IMR-90 (cell line): ENCODE results near the gene PRDM15. TPM values are rescaled to one million over a fixed set of nuclear protein-coding genes. Genes with fewer than 3 reads are reported as not detected.

ENCODE experiments used
- ATAC-seq: fragments of 200-7000 bp; cut with Tn5 transposase; 2 replicates; pipeline ENCODE4 v1.9.1; 2020; ENCODE audit warnings: low read depth, mild to moderate bottlenecking, moderate library complexity
- BruUV-seq: library from RNA; stranded (reverse); fragments of 400-500 nt; replicated peaks from 2 replicates; lab custom pipeline; 2021; lab: Mats Ljungman, UMichigan
- CTCF ChIA-PET: fragments of 300-600 bp; formaldehyde crosslinking; extraction: SDS; loops from one replicate; lab custom pipeline; 2021; ENCODE audit warnings: antibody characterized with exemption; lab: Yijun Ruan, JAX
- POLR2A ChIA-PET: fragments of 300-600 bp; sonication (Branson Sonifier 250); formaldehyde crosslinking; loops from one replicate; lab custom pipeline; 2022; ENCODE audit warnings: antibody characterized with exemption; ENCODE audit not compliant: unreplicated experiment; lab: Charles Lee
- DNase-seq: peaks from one replicate; pipeline ENCODE4 v3.0.0; 2013
- H2AFZ ChIP-seq: replicated peaks from 2 replicates; pipeline ENCODE3; 2013; ENCODE audit warnings: low read length, mild to moderate bottlenecking; ENCODE audit not compliant: poor library complexity
- H2AK5ac ChIP-seq: 2 replicates; pipeline ENCODE4 v1.6.1; 2013; ENCODE audit warnings: low read depth, low read length, inconsistent platforms
- H2AK9ac ChIP-seq: replicated peaks from 2 replicates; pipeline ENCODE3; 2013; ENCODE audit warnings: mild to moderate bottlenecking, low read depth, low read length, moderate library complexity; ENCODE audit not compliant: poor library complexity
- H2BK120ac ChIP-seq: 2 replicates; pipeline ENCODE4 v1.6.1; 2013; ENCODE audit warnings: low read depth, low read length, inconsistent platforms
- H2BK15ac ChIP-seq: 3 replicates; pipeline ENCODE4 v1.6.1; 2013; ENCODE audit warnings: low read depth, low read length, inconsistent platforms
- H2BK20ac ChIP-seq: 2 replicates; pipeline ENCODE4 v1.6.1; 2013; ENCODE audit warnings: low read depth, mild to moderate bottlenecking, inconsistent platforms, low read length, moderate library complexity
- H2BK5ac ChIP-seq: 2 replicates; pipeline ENCODE4 v1.6.1; 2013; ENCODE audit warnings: mild to moderate bottlenecking, low read depth, low read length, inconsistent platforms; ENCODE audit not compliant: poor library complexity, severe bottlenecking
- H3K14ac ChIP-seq: replicated peaks from 2 replicates; pipeline ENCODE4 v1.6.1; 2013; ENCODE audit warnings: low read depth, low read length, inconsistent platforms
- H3K18ac ChIP-seq: 2 replicates; pipeline ENCODE4 v1.6.1; 2013; ENCODE audit warnings: low read depth, low read length, control low read depth
- H3K23ac ChIP-seq: 2 replicates; pipeline ENCODE4 v1.6.1; 2013; ENCODE audit warnings: low read depth, low read length, inconsistent platforms
- H3K27ac ChIP-seq: 2 replicates; pipeline ENCODE4 v1.5.1; 2013; ENCODE audit warnings: mild to moderate bottlenecking, control low read depth, low read length; ENCODE audit not compliant: insufficient read depth
- H3K27me3 ChIP-seq: 2 replicates; pipeline ENCODE4 v1.6.1; 2013; ENCODE audit warnings: low read length; ENCODE audit not compliant: control insufficient read depth, insufficient read depth
- H3K36me3 ChIP-seq: 2 replicates; pipeline ENCODE4 v1.6.1; 2013; ENCODE audit warnings: low read length, mixed read lengths; ENCODE audit not compliant: control insufficient read depth, insufficient read depth
- H3K4ac ChIP-seq: 2 replicates; pipeline ENCODE4 v1.6.1; 2013; ENCODE audit warnings: low read depth, low read length, inconsistent platforms
- H3K4me1 ChIP-seq: 2 replicates; pipeline ENCODE4 v1.6.1; 2013; ENCODE audit warnings: low read length, mixed read lengths; ENCODE audit not compliant: control insufficient read depth, insufficient read depth
- H3K4me2 ChIP-seq: 2 replicates; pipeline ENCODE4 v1.6.1; 2013; ENCODE audit warnings: low read depth, mild to moderate bottlenecking, control low read depth, low read length, moderate library complexity
- H3K4me3 ChIP-seq: 2 replicates; pipeline ENCODE4 v1.5.1; 2013; ENCODE audit warnings: low read depth, mild to moderate bottlenecking, control low read depth, low read length, moderate library complexity; ENCODE audit not compliant: insufficient read depth
- H3K56ac ChIP-seq: 2 replicates; pipeline ENCODE4 v1.6.1; 2013; ENCODE audit warnings: low read length, inconsistent platforms; ENCODE audit not compliant: insufficient read depth; ENCODE audit errors: extremely low read depth
- H3K79me1 ChIP-seq, 2 experiments: 2 replicates each; pipeline ENCODE4 v1.6.1; 2013; ENCODE audit warnings: low read length in 2 of 2, inconsistent platforms in 1 of 2, low read depth in 1 of 2
- H3K9ac ChIP-seq: 2 replicates; pipeline ENCODE4 v1.6.1; 2013; ENCODE audit warnings: low read depth, low read length, control low read depth
- H3K9me1 ChIP-seq: 2 replicates; pipeline ENCODE4 v1.6.1; 2013; ENCODE audit warnings: low read length, inconsistent platforms; ENCODE audit not compliant: insufficient read depth
- H3K9me3 ChIP-seq: 2 replicates; pipeline ENCODE4 v1.6.1; 2013; ENCODE audit warnings: low read length; ENCODE audit not compliant: control insufficient read depth, insufficient read depth
- H4K20me1 ChIP-seq: 2 replicates; pipeline ENCODE4 v1.6.1; 2013; ENCODE audit warnings: low read length, inconsistent platforms; ENCODE audit not compliant: insufficient read depth
- H4K5ac ChIP-seq: 2 replicates; pipeline ENCODE4 v1.6.1; 2013; ENCODE audit warnings: mild to moderate bottlenecking, low read depth, low read length, control low read depth
- H4K8ac ChIP-seq, 2 experiments: 2 replicates each; pipeline ENCODE4 v1.6.1; 2013; ENCODE audit warnings: low read depth in 2 of 2, low read length in 2 of 2, control low read depth in 1 of 2, inconsistent platforms in 1 of 2
- H4K91ac ChIP-seq: 2 replicates; pipeline ENCODE4 v1.6.1; 2013; ENCODE audit warnings: low read depth, low read length, inconsistent platforms; ENCODE audit not compliant: insufficient read depth
- MAZ ChIP-seq: IDR thresholded peaks from 2 replicates; pipeline ENCODE4 v1.6.1; 2012; ENCODE audit warnings: low read depth, mild to moderate bottlenecking, low read length, improper control_type of control experiment, moderate library complexity, borderline replicate concordance
- NFE2L2 ChIP-seq: fragments of 150-350 bp; IDR thresholded peaks from 2 replicates; pipeline ENCODE4 v1.6.1; 2016; ENCODE audit warnings: low read depth, mild to moderate bottlenecking, low read length
- USF2 ChIP-seq: fragments of 150-350 bp; IDR thresholded peaks from 2 replicates; pipeline ENCODE4 v1.6.1; 2017; ENCODE audit warnings: mild to moderate bottlenecking, antibody characterized with exemption, low read length, low read depth
- WGBS, 2 experiments: methylation state at CpG; one replicate each; pipeline versions ENCODE4 v1.1.5 to v1.1.7; 2013; ENCODE audit warnings: missing lambda C conversion rate in 2 of 2; ENCODE audit not compliant: insufficient read length in 1 of 2; ENCODE audit errors: extremely low coverage in 2 of 2; 5-methylcytosine and 5-hydroxymethylcytosine counted together
- dilution Hi-C: fragments of 300-500 bp; cut with HindIII; formaldehyde crosslinking; loops from one replicate; pipeline ENCODE4 v1.14.3; 2018; ENCODE audit warnings: low sequenced_read_pairs; ENCODE audit not compliant: unreplicated experiment
- in situ Hi-C: fragments of 300-500 bp; cut with MboI; formaldehyde crosslinking; loops from 3 replicates; pipeline ENCODE4 v1.14.3; 2019; ENCODE audit warnings: low sequenced_read_pairs, inconsistent platforms, mixed read lengths
- intact Hi-C: fragments of 100-400 bp; cut with micrococcal nuclease; formaldehyde crosslinking; loops from 2 replicates; pipeline ENCODE4 v1.10.0; 2022
- polyA plus RNA-seq, 3 experiments: library from polyadenylated mRNA; depleted of rRNA; stranded (reverse); fragments of >200 nt; gene quantifications; 2 replicates each; pipeline ENCODE4 v1.2.3, GENCODE V29; 2012; ENCODE audit warnings: low replicate concordance in 1 of 3
- total RNA-seq: library from RNA; depleted of rRNA; stranded (reverse); fragments of >200 nt; gene quantifications from 2 replicates; pipeline ENCODE4 v1.2.3, GENCODE V29; 2012

PRDM15 gene
- total and polyA plus RNA-seq, 2 of the 4 experiments (the other 2 are of a cell fraction) = 7.3 to 8.8 TPM

- no peak overlapping the region for H3K9ac ChIP-seq
- CTCF ChIA-PET = interaction anchor here (1.0 to 1.4 kb wide), 2 partner anchors 22 to 24 kb away, joined by 3 read pairs; no protein-coding TSS in a partner anchor
Measured at GRCh38 chr21:41840880-41841279, 38.3 kb downstream of the PRDM15 start.

More at GRCh38 chr21:41840880-41841279, 38.3 kb downstream of the PRDM15 start:
- H4K91ac ChIP-seq = no peak overlapping the region
- no peak overlapping the region for H3K4me3 ChIP-seq
- intact Hi-C loops (no loop called here), in situ Hi-C loops (no loop called here), dilution Hi-C loops (no loop called here)
- H4K8ac ChIP-seq = no peak overlapping the region
- TF ChIP-seq USF2 = no peak
- no peak for TF ChIP-seq MAZ
- no peak for TF ChIP-seq NFE2L2
- H3K79me1 ChIP-seq = no peaks in the 10 kb centered on the region
- H2AK9ac ChIP-seq = no peak overlapping the region
- ATAC-seq (no peak), DNase-seq (no peak)
- no TSS peak for BruUV-seq
- no peaks in the 10 kb centered on the region for H3K27me3 ChIP-seq
- H3K14ac ChIP-seq = no peak overlapping the region
- no CpG with 5 or more reads among the region's 1 CpG for WGBS, 2 experiments
- POLR2A ChIA-PET = no interaction called here
- H3K23ac ChIP-seq = no peak overlapping the region
- H2BK120ac ChIP-seq = no peak overlapping the region
- H2AK5ac ChIP-seq = no peak overlapping the region
- H2BK20ac ChIP-seq = no peak overlapping the region
- H3K4me2 ChIP-seq = no peak overlapping the region
- no peak overlapping the region for H2BK15ac ChIP-seq
- no peaks in the 10 kb centered on the region for H3K4me1 ChIP-seq
- H2BK5ac ChIP-seq = no peak overlapping the region
- no peaks in the 10 kb centered on the region; the same call in 1 of the 2 replicates for H3K9me3 ChIP-seq
- H2AFZ ChIP-seq = no peak overlapping the region
- H3K4ac ChIP-seq = no peak overlapping the region
- H4K5ac ChIP-seq = no peak overlapping the region
- no peaks in the 10 kb centered on the region for H4K20me1 ChIP-seq
- H3K27ac ChIP-seq = no peak overlapping the region
- H3K56ac ChIP-seq = no peak overlapping the region
- peaks cover 14% of the 10 kb centered on the region for H3K36me3 ChIP-seq
- no peak overlapping the region for H3K18ac ChIP-seq
- H3K9me1 ChIP-seq = peaks cover 3% of the 10 kb centered on the region; the same call in 1 of the 2 replicates
